Measurements from ENCODE around the gene NAP1L4.

The NAP1L4 gene

GRCh38 chr11:2977113-2977512 lies 15.0 kb downstream of the NAP1L4 start:
- no peak overlapping the region for H3K4me3 ChIP-seq (replicated peaks in 1 of 2; ENCODE audit: low read depth in 2 of 2, low read length in 2 of 2)
- no peak for DNase-seq (ENCODE audit: low read depth in 2 of 2)
- no peak for TF ChIP-seq CTCF (IDR thresholded peaks at IDR 0.05; ENCODE audit: low read depth, low read length)

- H3K4me3 ChIP-seq (replicated peaks in 1 of 2; ENCODE audit: low read depth in 2 of 2, low read length in 2 of 2) = no peak overlapping the region
- TF ChIP-seq CTCF (IDR thresholded peaks at IDR 0.05; ENCODE audit: low read depth, low read length) = no peak
- no peak for DNase-seq (ENCODE audit: low read depth in 2 of 2)
Observed at GRCh38 chr11:2976294-2977063, 15.7 kb downstream of the NAP1L4 start.

- peak; percentile 52 to 54 for DNase-seq (ENCODE audit: low read depth in 2 of 2)
- peak; percentile 57 for TF ChIP-seq CTCF (IDR thresholded peaks at IDR 0.05; ENCODE audit: low read depth, low read length)
Observed at GRCh38 chr11:2975594-2975993, 16.5 kb downstream of the NAP1L4 start.

GRCh38 chr11:2974272-2974671 lies 17.9 kb downstream of the NAP1L4 start:
- TF ChIP-seq CTCF (IDR thresholded peaks at IDR 0.05; ENCODE audit: low read depth, low read length) = no peak
- no peak for DNase-seq (ENCODE audit: low read depth in 2 of 2)
- no peak overlapping the region for H3K4me3 ChIP-seq (replicated peaks in 1 of 2; ENCODE audit: low read depth in 2 of 2, low read length in 2 of 2)

More at GRCh38 chr11:2975594-2975993, 16.5 kb downstream of the NAP1L4 start:
- H3K4me3 ChIP-seq (replicated peaks in 1 of 2; ENCODE audit: low read depth in 2 of 2, low read length in 2 of 2) = no peak overlapping the region

GRCh38 chr11:2968341-2968900 lies 23.7 kb downstream of the NAP1L4 start:
- no peak for TF ChIP-seq CTCF (IDR thresholded peaks at IDR 0.05; ENCODE audit: low read depth, low read length)
- H3K4me3 ChIP-seq (replicated peaks in 1 of 2; ENCODE audit: low read depth in 2 of 2, low read length in 2 of 2) = no peak overlapping the region
- no peak for DNase-seq (ENCODE audit: low read depth in 2 of 2)

GRCh38 chr11:2964782-2965181 lies 27.3 kb downstream of the NAP1L4 start:
- no peak for TF ChIP-seq CTCF (IDR thresholded peaks at IDR 0.05; ENCODE audit: low read depth, low read length)
- no peak overlapping the region for H3K4me3 ChIP-seq (replicated peaks in 1 of 2; ENCODE audit: low read depth in 2 of 2, low read length in 2 of 2)
- no peak for DNase-seq (ENCODE audit: low read depth in 2 of 2)
